Pancreas (tissue), 10 donors: ENCODE results near the gene RPS6KA5. TPM values are rescaled to one million over a fixed set of nuclear protein-coding genes. Genes with fewer than 3 reads are reported as not detected.

Experiments used
- ATAC-seq, 4 donors: fragments of 200-7000 bp; cut with Tn5 transposase; one replicate each; pipeline versions ENCODE4 v1.8.0 to v1.9.1; 2020; ENCODE audit warnings: mild to moderate bottlenecking in 4 of 4, moderate library complexity in 4 of 4
- DNase-seq, 6 donors: peaks; one replicate each; pipeline ENCODE4 v3.0.0-alpha.2; 2020
- FAIRE-seq: peaks from 2 replicates; lab custom pipeline; 2012; peaks lifted over from hg19 to GRCh38; lab: Jason Lieb, UNC
- H3K27ac ChIP-seq, 4 donors: fragments of 200-600 bp; sonication (generic); 1 replicate in 3 of 4; 2 replicates in 1 of 4; pipeline versions ENCODE4 v1.5.0 to v1.8.0; 2020
- H3K27me3 ChIP-seq, 4 donors: fragments of 200-600 bp; one replicate each; pipeline ENCODE4 v1.8.0; 2021
- H3K36me3 ChIP-seq, 3 donors: fragments of 200-600 bp; sonication (generic) in 1 of 3; one replicate each; pipeline versions ENCODE4 v1.5.0 to v1.8.0; 2020 to 2021
- H3K4me1 ChIP-seq, 3 donors: fragments of 200-600 bp; one replicate each; pipeline ENCODE4 v1.8.0; 2021
- H3K4me3 ChIP-seq, 4 donors: fragments of 200-600 bp; sonication (generic) in 2 of 4; one replicate each; pipeline versions ENCODE4 v1.5.0 to v1.8.0; 2020 to 2021
- H3K9me3 ChIP-seq, 4 donors: fragments of 200-600 bp; one replicate each; pipeline ENCODE4 v1.8.0; 2021
- CTCF ChIP-seq, 4 donors: fragments of 200-600 bp; sonication (generic) in 3 of 4; IDR thresholded peaks; one replicate each; pipeline versions ENCODE4 v1.5.0 to v1.8.0; 2021; ENCODE audit warnings: antibody characterized with exemption in 4 of 4
- WGBS, 2 donors: extraction: QIAGEN DNeasy Blood & Tissue Kit; methylation state at CpG; one replicate each; pipeline ENCODE4 v1.1.7; 2013; 5-methylcytosine and 5-hydroxymethylcytosine counted together
- intact Hi-C, 3 donors: fragments of 100-400 bp; cut with DNase I; formaldehyde crosslinking; loops; one replicate each; pipeline versions ENCODE4 v1.11.1 to v1.14.2; 2022
- polyA plus RNA-seq, 2 donors: library from polyadenylated mRNA; stranded (reverse); fragments of 200-250 nt; gene quantifications; one replicate each; pipeline ENCODE4 v1.2.3, GENCODE V29; 2013
- total RNA-seq, 6 donors: library from RNA; stranded (reverse); fragmentation: NEBNext Ultra II Directional in 4 of 6; extraction: Animal tissue kit (Norgen Biotek cat#: 25700) in 4 of 6; gene quantifications; one replicate each; pipeline versions ENCODE4 v1.2.1 to v1.2.4, GENCODE V29; 2021 to 2023
- donor health status: healthy with polysubstance abuse.
- donor health status: DM: no; HTN: no; CAD: no; lungs with moderate emphysema.
- donor health status: DM: no; HTN: no; CAD: no.
- donor health status: control.
- donor health status: control.
- donor health status: Bipolar disorder and iron deficiency.
- donor health status: DM: yes; HTN: yes; CAD: no.
- donor health status: DM: no; HTN: no; CAD: no.
- donor health status: DM: no; HTN: no; CAD: no.
- donor health status: DM: yes; HTN: yes; CAD: no.

RPS6KA5 gene
- total and polyA plus RNA-seq, 8 donors, result 0.95 to 3.5 (median 2.8) TPM

GRCh38 chr14:90804292-90805083 lies 256.0 kb downstream of the RPS6KA5 start:
- no peak for ATAC-seq
- WGBS, 2 donors, result 89 to 90% methylated on average over 17 to 18 of the region's 18 CpGs
- Histone ChIP-seq H3K27ac (no peak overlapping the region), H3K4me3 (no peak overlapping the region), H3K27me3 (no peaks in the 10 kb centered on the region), H3K9me3 (no peaks in the 10 kb centered on the region), H3K36me3 (no peaks in the 10 kb centered on the region), H3K4me1 (peaks cover 0 to 12% (median 5%) of the 10 kb centered on the region in 3 donors)
- no peak for TF ChIP-seq CTCF (IDR thresholded peaks at IDR 0.05)
- DNase-seq, result no peak
- intact Hi-C loops, result no loop called here
- FAIRE-seq, result no peak

GRCh38 chr14:90803249-90803648 lies 257.2 kb downstream of the RPS6KA5 start:
- no peak overlapping the region for H3K27ac ChIP-seq
- H3K4me3 ChIP-seq, result no peak overlapping the region
- H3K27me3 ChIP-seq, result no peaks in the 10 kb centered on the region
- intact Hi-C loops, result no loop called here
- peaks cover 0 to 10% (median 5%) of the 10 kb centered on the region in 3 donors for H3K4me1 ChIP-seq
- ATAC-seq, result no peak
- 88 to 89% methylated on average over 2 of the region's 2 CpGs for WGBS, 2 donors
- H3K9me3 ChIP-seq, result no peaks in the 10 kb centered on the region
- FAIRE-seq, result no peak
- TF ChIP-seq CTCF (IDR thresholded peaks at IDR 0.05), result no peak
- no peaks in the 10 kb centered on the region for H3K36me3 ChIP-seq
- DNase-seq, result no peak

GRCh38 chr14:90799420-90799819 lies 261.0 kb downstream of the RPS6KA5 start:
- ATAC-seq (no peak), FAIRE-seq (no peak), DNase-seq (no peak)
- no peak overlapping the region for H3K4me3 ChIP-seq
- H3K36me3 ChIP-seq, result no peaks in the 10 kb centered on the region
- WGBS, 2 donors, result 91 to 92% methylated on average over 5 of the region's 5 CpGs
- no peak for TF ChIP-seq CTCF (IDR thresholded peaks at IDR 0.05)
- no peaks in the 10 kb centered on the region for H3K27me3 ChIP-seq
- H3K4me1 ChIP-seq, result no peaks in the 10 kb centered on the region
- intact Hi-C loops, result no loop called here
- no peak overlapping the region for H3K27ac ChIP-seq
- H3K9me3 ChIP-seq, result no peaks in the 10 kb centered on the region

- Histone ChIP-seq H3K9me3 (no peaks in the 10 kb centered on the region), H3K36me3 (no peaks in the 10 kb centered on the region), H3K27ac (no peak overlapping the region), H3K4me3 (no peak overlapping the region), H3K4me1 (no peaks in the 10 kb centered on the region), H3K27me3 (no peaks in the 10 kb centered on the region)
- 89 to 95% methylated on average over 13 of the region's 13 CpGs for WGBS, 2 donors
- FAIRE-seq (no peak), DNase-seq (no peak), ATAC-seq (no peak)
- TF ChIP-seq CTCF (IDR thresholded peaks at IDR 0.05), result no peak
- intact Hi-C loops, result no loop called here
Measured at GRCh38 chr14:90797919-90798318, 262.5 kb downstream of the RPS6KA5 start.

Other genes with a start within 250 kb of the RPS6KA5 start
- gene TTC7B, start 244.2 kb downstream of the RPS6KA5 start, total RNA-seq, result 10 to 100 TPM; 26.3 to 39.6 (median 30.0) TPM
- 10 to 100 TPM in 1 of 2 donors, 1 to 10 TPM in 1; 8.9 to 13.9 TPM for gene TTC7B, start 244.2 kb downstream of the RPS6KA5 start, polyA plus RNA-seq
- gene DGLUCY, start 53.4 kb upstream of the RPS6KA5 start, total RNA-seq, result 10 to 100 TPM; 11.9 to 43.4 (median 21.4) TPM
- 10 to 100 TPM; 24.9 to 31.9 TPM for gene DGLUCY, start 53.4 kb upstream of the RPS6KA5 start, polyA plus RNA-seq
- gene GPR68, start 184.1 kb upstream of the RPS6KA5 start, total RNA-seq, result under 1 TPM in 5 of 6 donors, not detected in 1; 0.09 to 0.90 (median 0.20) TPM
- gene GPR68, start 184.1 kb upstream of the RPS6KA5 start, polyA plus RNA-seq, result under 1 TPM; 0.23 to 0.33 TPM